ENCODE results near the gene TMEM35A. TPM values are rescaled to one million over a fixed set of nuclear protein-coding genes. Genes with fewer than 3 reads are reported as not detected.

Gene TMEM35A
- total RNA-seq, 2 donors from 2014 or later, result 0.75 to 0.80 TPM

GRCh38 chrX:101091817-101092216 is 13.1 kb downstream of the TMEM35A start:
- Histone ChIP-seq H3K4me1 (ENCODE audit: control insufficient read depth, insufficient read depth, low read length) (no peaks in the 10 kb centered on the region), H3K36me3 (ENCODE audit: control insufficient read depth, insufficient read depth, low read length) (no peaks in the 10 kb centered on the region), H3K9ac (ENCODE audit: extremely low read depth, low read length, poor library complexity, severe bottlenecking) (no peak overlapping the region), H3K9me3 (ENCODE audit: control insufficient read depth, low read length) (no peaks in the 10 kb centered on the region), H3K27me3 (ENCODE audit: control insufficient read depth, insufficient read depth, low read length, poor library complexity, severe bottlenecking) (no peaks in the 10 kb centered on the region), H3K27ac (ENCODE audit: low read depth, low read length) (no peak overlapping the region), H3K4me3 (ENCODE audit: low read length) (no peak overlapping the region)
- Mint-ChIP-seq H3K27me3 (ENCODE audit: insufficient read depth) (no peaks in the 10 kb centered on the region), H3K36me3 (ENCODE audit: low read depth) (peaks cover 3% of the 10 kb centered on the region), H3K4me1 (no peaks in the 10 kb centered on the region), H3K27ac (no peak overlapping the region), H3K9me3 (peaks cover 69% of the 10 kb centered on the region), H3K4me3 (no peak overlapping the region)
- 63 to 100% methylated on average over 1 of the region's 1 CpG for WGBS, 2 experiments (ENCODE audit: insufficient coverage in 1 of 2, insufficient read length in 1 of 2)
- no peak for TF ChIP-seq CTCF (conservative IDR thresholded peaks at IDR 0.05)
- DNase-seq, result no peak

- H3K27ac ChIP-seq (ENCODE audit: low read depth, low read length), result peak within 1 kb of the TSS; percentile 47
- H3K4me3 Mint-ChIP-seq, result peak within 1 kb of the TSS; percentile 81
- no peaks in the 10 kb centered on the region for H3K27me3 Mint-ChIP-seq (ENCODE audit: insufficient read depth)
Observed at GRCh38 chrX:101097546-101098453, 19.1 kb downstream of the TMEM35A start, which contains the start of gene CENPI. Gene CENPI, plus strand, starts transcription at chrX:101098204. Its CDS starts 2,867 bp downstream, at chrX:101101071.

GRCh38 chrX:101108284-101108683 is 29.6 kb downstream of the TMEM35A start:
- Mint-ChIP-seq H3K4me3 (no peak overlapping the region), H3K27ac (no peak overlapping the region), H3K27me3 (ENCODE audit: insufficient read depth) (no peaks in the 10 kb centered on the region), H3K9me3 (peaks cover 52% of the 10 kb centered on the region), H3K36me3 (ENCODE audit: low read depth) (peaks cover 32% of the 10 kb centered on the region), H3K4me1 (no peaks in the 10 kb centered on the region)
- H3K27me3 ChIP-seq (ENCODE audit: control insufficient read depth, insufficient read depth, low read length, poor library complexity, severe bottlenecking), result no peaks in the 10 kb centered on the region
- H3K36me3 ChIP-seq (ENCODE audit: control insufficient read depth, insufficient read depth, low read length), result peaks cover 46% of the 10 kb centered on the region
- 90 to 100% methylated on average over 2 to 4 of the region's 4 CpGs for WGBS, 2 experiments (ENCODE audit: insufficient coverage in 1 of 2, insufficient read length in 1 of 2)
- H3K27ac ChIP-seq (ENCODE audit: low read depth, low read length), result no peak overlapping the region
- no peak overlapping the region for H3K9ac ChIP-seq (ENCODE audit: extremely low read depth, low read length, poor library complexity, severe bottlenecking)
- no peaks in the 10 kb centered on the region for H3K4me1 ChIP-seq (ENCODE audit: control insufficient read depth, insufficient read depth, low read length)
- no peak for TF ChIP-seq CTCF (conservative IDR thresholded peaks at IDR 0.05)
- no peaks in the 10 kb centered on the region for H3K9me3 ChIP-seq (ENCODE audit: control insufficient read depth, low read length)
- no peak for DNase-seq
- H3K4me3 ChIP-seq (ENCODE audit: low read length), result no peak overlapping the region

More at GRCh38 chrX:101097546-101098453, 19.1 kb downstream of the TMEM35A start, which contains the start of gene CENPI:
- Histone ChIP-seq H3K36me3 (ENCODE audit: control insufficient read depth, insufficient read depth, low read length) (peaks cover 17% of the 10 kb centered on the region), H3K9me3 (ENCODE audit: control insufficient read depth, low read length) (no peaks in the 10 kb centered on the region), H3K4me3 (ENCODE audit: low read length) (peak within 1 kb of the TSS; percentile 95), H3K9ac (ENCODE audit: extremely low read depth, low read length, poor library complexity, severe bottlenecking) (peak within 1 kb of the TSS; percentile 63), H3K27me3 (ENCODE audit: control insufficient read depth, insufficient read depth, low read length, poor library complexity, severe bottlenecking) (no peaks in the 10 kb centered on the region), H3K4me1 (ENCODE audit: control insufficient read depth, insufficient read depth, low read length) (no peaks in the 10 kb centered on the region)
- H3K4me1 Mint-ChIP-seq, result no peaks in the 10 kb centered on the region
- peaks cover 6% of the 10 kb centered on the region for H3K36me3 Mint-ChIP-seq (ENCODE audit: low read depth)
- H3K27ac Mint-ChIP-seq, result peak within 1 kb of the TSS; percentile 95
- 1% methylated on average over 36 of the region's 48 CpGs; no CpG with 5 or more reads in 1 of the 2 experiments for WGBS, 2 experiments (ENCODE audit: insufficient coverage in 1 of 2, insufficient read length in 1 of 2)
- H3K9me3 Mint-ChIP-seq, result peaks cover 66% of the 10 kb centered on the region
- DNase-seq, result peak; percentile 96
- no peak for TF ChIP-seq CTCF (conservative IDR thresholded peaks at IDR 0.05)
